ENCODE data around the gene VPS11.

Gene VPS11

DNA sequence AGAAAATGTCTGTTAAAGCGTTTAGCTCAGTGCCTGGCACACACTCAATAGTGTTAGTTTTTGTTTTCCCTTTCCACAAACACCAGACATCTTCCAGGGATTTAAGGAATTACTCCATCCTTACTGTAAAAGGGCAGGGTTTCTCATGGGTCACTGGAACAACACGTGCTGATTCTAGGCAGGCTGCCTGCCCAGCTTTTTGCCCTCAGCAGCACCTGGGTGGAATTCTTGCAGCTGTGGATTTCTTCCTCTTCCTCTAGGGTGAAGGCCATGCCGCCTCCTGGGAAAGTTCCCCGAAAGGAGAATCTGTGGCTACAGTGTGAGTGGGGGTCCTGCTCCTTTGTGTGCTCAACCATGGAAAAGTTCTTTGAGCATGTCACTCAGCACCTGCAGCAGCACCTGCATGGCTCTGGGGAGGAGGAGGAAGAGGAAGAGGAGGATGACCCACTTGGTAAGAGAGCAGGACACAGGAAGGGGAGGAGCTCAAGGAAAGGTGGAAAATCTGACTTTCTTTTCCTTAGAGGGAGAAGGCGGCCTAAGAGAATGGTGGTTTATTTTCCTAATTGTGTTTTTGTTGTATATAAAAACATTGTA is 59.2 kb downstream of the VPS11 start:
- no peak for FAIRE-seq

DNA sequence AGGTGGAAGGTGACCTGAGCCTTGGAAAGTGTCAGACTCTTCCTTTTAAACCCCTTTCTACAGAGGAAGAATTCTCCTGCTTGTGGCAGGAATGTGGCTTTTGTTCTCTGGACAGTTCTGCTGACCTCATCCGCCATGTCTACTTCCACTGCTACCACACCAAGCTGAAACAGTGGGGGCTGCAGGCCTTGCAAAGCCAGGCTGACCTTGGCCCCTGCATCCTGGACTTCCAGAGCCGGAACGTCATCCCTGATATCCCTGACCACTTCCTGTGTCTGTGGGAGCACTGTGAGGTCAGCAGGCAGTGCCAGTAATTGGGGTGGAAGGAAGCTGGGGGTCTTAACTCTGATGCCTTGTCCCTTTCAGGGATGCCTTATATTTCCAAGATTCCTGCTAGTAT is 63.0 kb downstream of the VPS11 start:
- FAIRE-seq = no peak
